Measurements from ENCODE around the gene SLC25A18. TPM values are rescaled to one million over a fixed set of nuclear protein-coding genes. Genes with fewer than 3 reads are reported as not detected.
A peak's percentile ranks its signal among the peaks of the same experiment; 100 is the strongest.

Gene SLC25A18
- total and polyA plus RNA-seq, 2 of the 4 experiments (the other 2 are of a cell fraction): 0.05 TPM; not detected in 1

DNA sequence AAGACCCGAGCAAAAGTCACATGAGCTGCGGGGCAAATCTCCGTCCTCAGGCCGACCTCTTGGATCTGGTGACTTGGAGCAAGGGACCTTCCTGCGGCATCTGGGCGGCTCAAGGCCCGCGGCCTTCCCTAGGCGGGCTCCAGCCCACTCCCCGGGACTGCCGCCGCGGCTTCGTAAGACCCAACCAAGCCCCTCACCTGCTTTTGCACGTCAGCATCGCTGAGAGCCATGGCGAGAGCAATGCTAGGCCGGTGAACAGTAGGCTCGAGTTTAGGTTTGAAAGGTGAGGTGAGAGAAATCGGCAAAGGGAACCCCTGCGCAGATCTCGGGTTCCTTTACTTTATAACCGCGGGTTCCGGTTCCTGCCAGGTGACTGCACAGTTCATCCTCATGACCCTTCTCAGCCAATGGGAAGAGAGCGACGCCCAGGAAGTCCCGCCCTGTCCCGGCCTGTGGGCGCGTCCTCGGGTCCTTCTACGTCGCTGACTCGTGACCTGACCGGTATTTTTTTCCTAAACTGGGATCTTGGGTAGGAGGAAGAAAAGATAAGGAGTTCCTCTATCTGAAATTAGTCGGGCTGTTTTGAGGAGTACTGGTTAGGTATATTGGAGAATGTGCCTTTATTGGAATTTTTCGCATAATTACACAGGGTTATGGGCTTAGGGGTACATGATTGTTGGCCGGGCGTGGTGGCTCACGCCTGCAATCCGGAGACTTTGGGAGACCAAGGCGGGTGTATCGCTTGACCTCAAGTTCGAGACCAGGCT, 65.3 kb downstream of the SLC25A18 start, which contains the start of gene ATP6V1E1 (continued):
- TF ChIP-seq FOS (IDR thresholded peaks at IDR 0.05; ENCODE audit: low read depth, low read length): peak; percentile 39; the same call in 1 of the 2 replicates
- TF ChIP-seq NFE2L2 (IDR thresholded peaks at IDR 0.05; ENCODE audit: low read depth, low read length): no peak

DNA sequence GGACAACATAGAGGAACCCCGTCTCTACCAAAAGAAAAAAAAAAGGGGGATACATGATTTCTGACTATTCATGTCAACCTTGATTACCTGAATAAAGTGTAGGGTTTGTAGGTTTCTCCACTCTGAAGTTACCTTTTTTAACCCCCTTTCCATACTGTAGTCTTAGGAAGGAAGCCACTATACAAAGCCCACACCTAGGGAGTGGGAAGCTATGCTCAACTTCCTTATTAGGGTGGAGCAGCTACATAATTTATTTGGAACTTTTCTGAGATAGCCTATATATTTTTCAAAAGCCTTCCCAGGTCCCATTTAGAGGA, 65.8 kb downstream of the SLC25A18 start:
- Histone ChIP-seq H2BK120ac (ENCODE audit: low read depth, low read length) (peak overlapping the region; percentile 15; the same call in 1 of the 2 replicates), H4K20me1 (ENCODE audit: insufficient read depth, low read length) (no peaks in the 10 kb centered on the region), H3K4me1 (ENCODE audit: control insufficient read depth, insufficient read depth, low read length) (peaks cover 2% of the 10 kb centered on the region), H3K9ac (ENCODE audit: low read depth, low read length) (peak overlapping the region; percentile 96), H3K27ac (ENCODE audit: insufficient read depth, low read length) (peak overlapping the region; percentile 97), H2BK20ac (ENCODE audit: low read depth, low read length) (peak overlapping the region; percentile 8; the same call in 1 of the 2 replicates), H3K23ac (ENCODE audit: low read depth, low read length) (peak overlapping the region; percentile 86; the same call in 1 of the 2 replicates), H2AK5ac (ENCODE audit: low read depth, low read length) (peak overlapping the region; percentile 83; the same call in 1 of the 2 replicates), H4K8ac (ENCODE audit: low read depth in 2 of 2, low read length in 2 of 2) (peak overlapping the region; percentile 96 to 98), H3K4ac (ENCODE audit: low read depth, low read length) (peak overlapping the region; percentile 81), H3K4me3 (ENCODE audit: insufficient read depth, low read depth, low read length) (peak overlapping the region; percentile 69), H2AFZ (replicated peaks; ENCODE audit: low read length, poor library complexity) (peak overlapping the region; percentile 96), H3K4me2 (ENCODE audit: low read depth, low read length) (peak overlapping the region; percentile 84), H2BK5ac (ENCODE audit: low read depth, low read length, poor library complexity, severe bottlenecking) (peak overlapping the region; percentile 87), H3K9me3 (ENCODE audit: control insufficient read depth, insufficient read depth, low read length) (no peaks in the 10 kb centered on the region), H3K79me1 (ENCODE audit: low read depth in 1 of 2, low read length in 2 of 2) (peaks cover 8 to 42% of the 10 kb centered on the region in 2 experiments), H2AK9ac (replicated peaks; ENCODE audit: low read depth, low read length, poor library complexity) (peak overlapping the region; percentile 94), H4K5ac (ENCODE audit: low read depth, low read length) (peak overlapping the region; percentile 85), H3K27me3 (ENCODE audit: control insufficient read depth, insufficient read depth, low read length) (no peaks in the 10 kb centered on the region), H3K14ac (replicated peaks; ENCODE audit: low read depth, low read length) (peak overlapping the region; percentile 90), H3K18ac (ENCODE audit: low read depth, low read length) (peak overlapping the region; percentile 88), H4K91ac (ENCODE audit: insufficient read depth, low read depth, low read length) (peak overlapping the region; percentile 48; the same call in 1 of the 2 replicates), H2BK15ac (ENCODE audit: low read depth, low read length) (peak overlapping the region; percentile 54; the same call in 1 of the 3 replicates), H3K9me1 (ENCODE audit: insufficient read depth, low read length) (no peaks in the 10 kb centered on the region; the same call in 1 of the 2 replicates), H3K36me3 (ENCODE audit: control insufficient read depth, insufficient read depth, low read length) (peaks cover 3% of the 10 kb centered on the region), H3K56ac (ENCODE audit: extremely low read depth, insufficient read depth, low read length) (peak overlapping the region; percentile 94)
- DNase-seq (no peak), ATAC-seq (ENCODE audit: low read depth) (no peak)
- CTCF ChIA-PET: no interaction called here
- POLR2A ChIA-PET (ENCODE audit: unreplicated experiment): no interaction called here
- intact Hi-C loops (cut with micrococcal nuclease) (loop anchor here (5.0 kb wide), 1 partner anchor 57 kb away; no protein-coding TSS in a partner anchor), dilution Hi-C loops (cut with HindIII; ENCODE audit: low sequenced_read_pairs, unreplicated experiment) (no loop called here), in situ Hi-C loops (cut with MboI; ENCODE audit: low sequenced_read_pairs) (no loop called here)
- TSS peak; percentile 94 for BruUV-seq (replicated peaks)
- WGBS, 2 experiments (ENCODE audit: extremely low coverage in 2 of 2, insufficient read length in 1 of 2): no CpG with 5 or more reads among the region's 1 CpG
- TF ChIP-seq CHD1 (IDR thresholded peaks at IDR 0.05; ENCODE audit: low read depth, low read length) (no peak), BHLHE40 (IDR thresholded peaks at IDR 0.05; ENCODE audit: low read depth, low read length) (no peak), CEBPB (IDR thresholded peaks at IDR 0.05; ENCODE audit: low read depth, low read length) (no peak), MXI1 (IDR thresholded peaks at IDR 0.05; ENCODE audit: borderline replicate concordance, low read depth, low read length) (no peak), SMC3 (IDR thresholded peaks at IDR 0.05; ENCODE audit: low read depth, low read length) (no peak), MAFK (IDR thresholded peaks at IDR 0.05; ENCODE audit: low read depth, low read length) (no peak), FOS (IDR thresholded peaks at IDR 0.05; ENCODE audit: low read depth, low read length) (no peak), RAD21 (IDR thresholded peaks at IDR 0.05; ENCODE audit: low read length) (no peak), POLR2A (IDR thresholded peaks at IDR 0.05; ENCODE audit: low read depth, low read length) (no peak), NFE2L2 (IDR thresholded peaks at IDR 0.05; ENCODE audit: low read depth, low read length) (no peak), USF2 (IDR thresholded peaks at IDR 0.05; ENCODE audit: low read depth, low read length) (no peak), MAZ (IDR thresholded peaks at IDR 0.05; ENCODE audit: borderline replicate concordance, low read depth, low read length) (no peak), RFX5 (IDR thresholded peaks at IDR 0.05; ENCODE audit: low read depth, low read length) (no peak)
- TF ChIP-seq, protein P1, sequence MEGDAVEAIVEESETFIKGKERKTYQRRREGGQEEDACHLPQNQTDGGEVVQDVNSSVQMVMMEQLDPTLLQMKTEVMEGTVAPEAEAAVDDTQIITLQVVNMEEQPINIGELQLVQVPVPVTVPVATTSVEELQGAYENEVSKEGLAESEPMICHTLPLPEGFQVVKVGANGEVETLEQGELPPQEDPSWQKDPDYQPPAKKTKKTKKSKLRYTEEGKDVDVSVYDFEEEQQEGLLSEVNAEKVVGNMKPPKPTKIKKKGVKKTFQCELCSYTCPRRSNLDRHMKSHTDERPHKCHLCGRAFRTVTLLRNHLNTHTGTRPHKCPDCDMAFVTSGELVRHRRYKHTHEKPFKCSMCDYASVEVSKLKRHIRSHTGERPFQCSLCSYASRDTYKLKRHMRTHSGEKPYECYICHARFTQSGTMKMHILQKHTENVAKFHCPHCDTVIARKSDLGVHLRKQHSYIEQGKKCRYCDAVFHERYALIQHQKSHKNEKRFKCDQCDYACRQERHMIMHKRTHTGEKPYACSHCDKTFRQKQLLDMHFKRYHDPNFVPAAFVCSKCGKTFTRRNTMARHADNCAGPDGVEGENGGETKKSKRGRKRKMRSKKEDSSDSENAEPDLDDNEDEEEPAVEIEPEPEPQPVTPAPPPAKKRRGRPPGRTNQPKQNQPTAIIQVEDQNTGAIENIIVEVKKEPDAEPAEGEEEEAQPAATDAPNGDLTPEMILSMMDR (conservative IDR thresholded peaks at IDR 0.05; ENCODE audit: low read depth, low read length): no peak

Measured in IMR-90 (cell line).